ENCODE results near the gene SCN2A.

DNA sequence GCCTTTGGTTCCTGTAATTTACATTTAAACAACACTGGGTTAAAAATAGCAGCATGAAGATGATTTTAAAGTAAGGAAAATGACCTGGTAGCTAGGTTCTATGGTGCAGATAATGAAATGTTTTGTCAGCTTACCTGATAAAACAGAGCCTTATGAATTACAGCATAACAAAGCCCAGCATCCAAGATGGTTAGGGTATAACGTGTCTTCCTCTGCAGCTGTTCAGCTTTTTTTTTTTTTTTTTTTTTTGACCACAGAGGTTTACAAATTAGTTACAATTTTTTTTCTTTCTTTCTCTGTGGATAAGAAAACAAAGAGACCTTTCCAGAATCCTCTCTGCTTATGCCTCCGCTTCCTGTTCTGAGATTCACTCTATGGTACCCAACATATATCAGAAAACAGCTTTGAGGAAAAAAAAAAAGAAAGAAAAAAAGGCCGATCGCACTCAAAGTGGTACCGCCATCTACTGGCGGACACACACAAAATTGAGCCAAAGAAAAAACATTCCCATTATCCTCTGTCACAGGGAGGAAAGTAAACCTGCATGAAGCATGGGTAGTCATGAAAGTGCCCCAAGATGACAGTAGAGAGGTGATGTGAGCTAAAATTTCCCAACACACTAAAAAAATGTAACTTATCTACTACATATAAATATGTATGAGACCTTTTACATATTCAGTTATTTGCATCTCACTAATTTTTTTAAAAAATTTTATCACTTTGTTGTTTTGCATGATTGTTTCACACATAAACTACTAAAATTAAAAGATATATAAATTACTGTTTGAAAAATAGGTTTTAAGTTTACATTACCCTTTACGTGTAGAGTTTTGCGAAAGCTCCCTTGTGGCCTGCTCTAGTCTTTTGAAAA lies 35.3 kb upstream of the SCN2A start, which contains the start of gene SCN3A:
- TF ChIP-seq, protein P1, sequence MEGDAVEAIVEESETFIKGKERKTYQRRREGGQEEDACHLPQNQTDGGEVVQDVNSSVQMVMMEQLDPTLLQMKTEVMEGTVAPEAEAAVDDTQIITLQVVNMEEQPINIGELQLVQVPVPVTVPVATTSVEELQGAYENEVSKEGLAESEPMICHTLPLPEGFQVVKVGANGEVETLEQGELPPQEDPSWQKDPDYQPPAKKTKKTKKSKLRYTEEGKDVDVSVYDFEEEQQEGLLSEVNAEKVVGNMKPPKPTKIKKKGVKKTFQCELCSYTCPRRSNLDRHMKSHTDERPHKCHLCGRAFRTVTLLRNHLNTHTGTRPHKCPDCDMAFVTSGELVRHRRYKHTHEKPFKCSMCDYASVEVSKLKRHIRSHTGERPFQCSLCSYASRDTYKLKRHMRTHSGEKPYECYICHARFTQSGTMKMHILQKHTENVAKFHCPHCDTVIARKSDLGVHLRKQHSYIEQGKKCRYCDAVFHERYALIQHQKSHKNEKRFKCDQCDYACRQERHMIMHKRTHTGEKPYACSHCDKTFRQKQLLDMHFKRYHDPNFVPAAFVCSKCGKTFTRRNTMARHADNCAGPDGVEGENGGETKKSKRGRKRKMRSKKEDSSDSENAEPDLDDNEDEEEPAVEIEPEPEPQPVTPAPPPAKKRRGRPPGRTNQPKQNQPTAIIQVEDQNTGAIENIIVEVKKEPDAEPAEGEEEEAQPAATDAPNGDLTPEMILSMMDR (IDR thresholded peaks at IDR 0.05) = peak in 6 of 7 experiments; percentile 48 to 72 (median 60)
- TF ChIP-seq POLR2A (IDR thresholded peaks at IDR 0.05) = no peak

Data from body of pancreas (tissue), 4 donors.